Vagina (tissue), 2 donors: Measurements from ENCODE around the gene ARSB. TPM values are rescaled to one million over a fixed set of nuclear protein-coding genes. Genes with fewer than 3 reads are reported as not detected.

ENCODE experiments used
- DNase-seq, 2 donors: peaks; one replicate each; pipeline ENCODE4 v3.0.0-alpha.2; 2017; ENCODE audit errors: extremely low spot score in 2 of 2
- H3K27ac ChIP-seq: fragments of 200-600 bp; sonication (generic); one replicate; pipeline ENCODE4 v1.5.1; 2019
- H3K27me3 ChIP-seq: fragments of 200-600 bp; sonication (generic); one replicate; pipeline ENCODE4 v1.5.1; 2019
- H3K36me3 ChIP-seq, 2 donors: fragments of 200-600 bp; sonication (generic); one replicate each; pipeline ENCODE4 v1.5.1; 2017 to 2019
- H3K4me1 ChIP-seq: fragments of 200-600 bp; sonication (generic); one replicate; pipeline ENCODE4 v1.5.1; 2019
- H3K4me3 ChIP-seq, 2 donors: fragments of 200-600 bp; sonication (generic); 1 replicate in 1 of 2; 2 replicates in 1 of 2; pipeline ENCODE4 v1.5.1; 2016 to 2019
- H3K9me3 ChIP-seq: fragments of 200-600 bp; sonication (generic); one replicate; pipeline ENCODE4 v1.5.1; 2019
- POLR2A ChIP-seq, 2 donors: fragments of 450-650 bp; IDR thresholded peaks; one replicate each; pipeline ENCODE4 v1.6.1; 2017; ENCODE audit warnings: antibody characterized with exemption in 2 of 2, mild to moderate bottlenecking in 2 of 2, moderate library complexity in 2 of 2
- POLR2AphosphoS5 ChIP-seq, 2 donors: sonication (generic); formaldehyde crosslinking; IDR thresholded peaks; one replicate each; pipeline ENCODE4 v1.9.0; 2017; ENCODE audit warnings: antibody characterized with exemption in 2 of 2, mild to moderate bottlenecking in 2 of 2, low read depth in 1 of 2; ENCODE audit not compliant: insufficient read depth in 1 of 2
- intact Hi-C: fragments of 100-400 bp; cut with DNase I; formaldehyde crosslinking; loops from one replicate; pipeline ENCODE4 v1.15.1; 2023
- total RNA-seq: library from RNA; depleted of rRNA; stranded (reverse); fragments of >200 nt; gene quantifications from one replicate; pipeline ENCODE4 v1.2.3, GENCODE V29; 2016
- TF ChIP-seq, protein P1 (sequence below), 3 experiments: fragments of 450-650 bp in 2 of 3; fragments of 200-600 bp in 1 of 3; sonication (generic) in 1 of 3; IDR thresholded peaks; one replicate each; pipeline ENCODE4 v1.5.1; 2017 to 2019; ENCODE audit warnings: antibody characterized with exemption in 3 of 3, mild to moderate bottlenecking in 2 of 3, moderate library complexity in 2 of 3

Gene ARSB
- total RNA-seq, 1 donor from 2014 or later = 12.3 TPM

DNA sequence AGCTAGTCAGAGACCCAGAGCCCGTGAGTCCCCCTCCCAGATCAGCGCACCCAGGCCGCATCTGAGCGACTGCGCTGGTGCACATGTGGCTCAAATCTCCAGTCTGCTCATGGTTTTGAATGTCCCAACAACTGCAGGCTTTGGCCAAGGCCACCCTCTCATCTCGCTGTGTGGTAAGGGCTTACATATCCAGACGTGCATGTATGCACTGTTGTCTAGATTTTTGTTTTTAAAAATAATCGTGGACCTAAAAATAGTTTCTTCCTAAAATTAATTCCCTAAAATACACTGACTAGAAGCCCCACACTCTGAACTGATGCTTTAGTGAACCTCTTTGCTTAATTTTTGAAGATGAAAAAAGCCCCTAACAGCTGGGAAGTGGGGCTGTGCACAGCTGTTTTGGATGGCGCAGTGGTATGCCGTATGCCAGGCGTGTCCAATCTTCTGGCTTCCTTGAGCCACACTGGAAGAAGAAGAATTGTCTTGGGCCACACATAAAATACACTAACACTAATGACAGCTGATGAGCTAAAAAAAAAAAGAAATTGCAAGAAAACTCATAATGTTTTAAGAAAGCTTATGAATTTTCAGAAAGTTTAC lies 193.5 kb downstream of the ARSB start:
- no peaks in the 10 kb centered on the region for H3K36me3 ChIP-seq
- no peak overlapping the region for H3K4me3 ChIP-seq
- H3K4me1 ChIP-seq = no peaks in the 10 kb centered on the region
- TF ChIP-seq, protein P1, sequence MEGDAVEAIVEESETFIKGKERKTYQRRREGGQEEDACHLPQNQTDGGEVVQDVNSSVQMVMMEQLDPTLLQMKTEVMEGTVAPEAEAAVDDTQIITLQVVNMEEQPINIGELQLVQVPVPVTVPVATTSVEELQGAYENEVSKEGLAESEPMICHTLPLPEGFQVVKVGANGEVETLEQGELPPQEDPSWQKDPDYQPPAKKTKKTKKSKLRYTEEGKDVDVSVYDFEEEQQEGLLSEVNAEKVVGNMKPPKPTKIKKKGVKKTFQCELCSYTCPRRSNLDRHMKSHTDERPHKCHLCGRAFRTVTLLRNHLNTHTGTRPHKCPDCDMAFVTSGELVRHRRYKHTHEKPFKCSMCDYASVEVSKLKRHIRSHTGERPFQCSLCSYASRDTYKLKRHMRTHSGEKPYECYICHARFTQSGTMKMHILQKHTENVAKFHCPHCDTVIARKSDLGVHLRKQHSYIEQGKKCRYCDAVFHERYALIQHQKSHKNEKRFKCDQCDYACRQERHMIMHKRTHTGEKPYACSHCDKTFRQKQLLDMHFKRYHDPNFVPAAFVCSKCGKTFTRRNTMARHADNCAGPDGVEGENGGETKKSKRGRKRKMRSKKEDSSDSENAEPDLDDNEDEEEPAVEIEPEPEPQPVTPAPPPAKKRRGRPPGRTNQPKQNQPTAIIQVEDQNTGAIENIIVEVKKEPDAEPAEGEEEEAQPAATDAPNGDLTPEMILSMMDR (IDR thresholded peaks at IDR 0.05) = no peak
- no peak for TF ChIP-seq POLR2A (IDR thresholded peaks at IDR 0.05)
- no peak for TF ChIP-seq POLR2AphosphoS5 (IDR thresholded peaks at IDR 0.05; ENCODE audit: insufficient read depth in 1 of 2, low read depth in 1 of 2)
- no peak for DNase-seq
- H3K27ac ChIP-seq = no peak overlapping the region
- intact Hi-C loops = no loop called here
- no peaks in the 10 kb centered on the region for H3K27me3 ChIP-seq
- H3K9me3 ChIP-seq = no peaks in the 10 kb centered on the region

DNA sequence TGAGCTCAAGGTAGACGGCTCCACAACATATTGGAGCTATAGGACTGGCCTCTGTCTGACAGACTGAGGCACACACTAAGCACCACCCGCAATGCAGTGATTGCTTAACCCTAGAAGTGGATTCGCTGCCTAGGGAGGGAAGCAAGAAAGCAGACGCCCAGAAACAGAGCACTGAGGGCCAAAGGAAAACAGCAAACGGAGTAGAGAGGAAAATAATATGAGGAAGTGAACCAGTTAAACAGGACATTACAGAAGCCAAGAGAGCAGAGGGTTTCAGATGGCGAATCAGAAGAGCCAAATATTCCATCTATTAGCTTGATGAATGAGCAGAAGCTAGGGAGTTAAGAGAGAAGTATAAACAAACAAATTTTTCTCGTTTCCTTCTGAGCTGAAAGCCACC lies 197.3 kb downstream of the ARSB start:
- H3K4me3 ChIP-seq = no peak overlapping the region
- no peak overlapping the region for H3K27ac ChIP-seq
- DNase-seq = no peak

DNA sequence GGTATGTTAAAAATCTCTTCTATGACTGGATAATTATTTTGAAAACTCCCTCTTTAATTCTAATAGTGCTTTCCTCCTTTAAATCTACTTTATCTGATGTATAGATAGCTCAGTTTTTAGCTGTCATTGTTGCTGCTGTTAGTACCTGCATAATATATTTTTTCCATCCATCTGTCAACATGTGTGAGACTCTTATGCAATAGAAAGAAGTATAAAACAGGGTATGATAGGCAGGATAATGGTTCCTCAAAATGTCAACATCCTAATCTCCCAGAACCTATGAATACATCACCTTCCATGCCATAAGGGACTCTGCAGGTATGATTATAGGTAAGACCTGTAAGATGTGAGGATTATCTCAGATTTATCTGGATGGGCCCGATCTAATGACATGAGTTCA lies 199.7 kb downstream of the ARSB start:
- DNase-seq = no peak
- Histone ChIP-seq H3K36me3 (no peaks in the 10 kb centered on the region), H3K9me3 (no peaks in the 10 kb centered on the region), H3K4me1 (no peaks in the 10 kb centered on the region), H3K27ac (no peak overlapping the region), H3K4me3 (no peak overlapping the region), H3K27me3 (no peaks in the 10 kb centered on the region)
- intact Hi-C loops = no loop called here
- no peak for TF ChIP-seq POLR2A (IDR thresholded peaks at IDR 0.05)
- no peak for TF ChIP-seq POLR2AphosphoS5 (IDR thresholded peaks at IDR 0.05; ENCODE audit: insufficient read depth in 1 of 2, low read depth in 1 of 2)

More for the DNA sequence above, 197.3 kb downstream of the ARSB start:
- Histone ChIP-seq H3K9me3 (no peaks in the 10 kb centered on the region), H3K36me3 (no peaks in the 10 kb centered on the region), H3K27me3 (no peaks in the 10 kb centered on the region), H3K4me1 (no peaks in the 10 kb centered on the region)
- intact Hi-C loops = no loop called here
- no peak for TF ChIP-seq POLR2AphosphoS5 (IDR thresholded peaks at IDR 0.05; ENCODE audit: insufficient read depth in 1 of 2, low read depth in 1 of 2)
- no peak for TF ChIP-seq POLR2A (IDR thresholded peaks at IDR 0.05)
- TF ChIP-seq, protein P1 (IDR thresholded peaks at IDR 0.05) = no peak

- peaks cover 12% of the 10 kb centered on the region for H3K4me1 ChIP-seq
- H3K36me3 ChIP-seq = no peaks in the 10 kb centered on the region
- no peaks in the 10 kb centered on the region for H3K27me3 ChIP-seq
- no peak for DNase-seq
- H3K27ac ChIP-seq = no peak overlapping the region
- no peak overlapping the region for H3K4me3 ChIP-seq
- intact Hi-C loops = no loop called here
- no peak for TF ChIP-seq POLR2A (IDR thresholded peaks at IDR 0.05)
- TF ChIP-seq, protein P1 (IDR thresholded peaks at IDR 0.05) = no peak
- TF ChIP-seq POLR2AphosphoS5 (IDR thresholded peaks at IDR 0.05; ENCODE audit: insufficient read depth in 1 of 2, low read depth in 1 of 2) = no peak
- no peaks in the 10 kb centered on the region for H3K9me3 ChIP-seq
These were observed 201.5 kb downstream of the ARSB start for GRCh38 chr5:78783434-78784130.

GRCh38 chr5:78782728-78783127 lies 202.4 kb downstream of the ARSB start:
- H3K4me3 ChIP-seq = no peak overlapping the region
- peaks cover 13% of the 10 kb centered on the region for H3K4me1 ChIP-seq
- H3K36me3 ChIP-seq = no peaks in the 10 kb centered on the region
- intact Hi-C loops = no loop called here
- H3K27me3 ChIP-seq = no peaks in the 10 kb centered on the region
- no peak for TF ChIP-seq POLR2AphosphoS5 (IDR thresholded peaks at IDR 0.05; ENCODE audit: insufficient read depth in 1 of 2, low read depth in 1 of 2)
- TF ChIP-seq, protein P1 (IDR thresholded peaks at IDR 0.05) = no peak
- no peak for TF ChIP-seq POLR2A (IDR thresholded peaks at IDR 0.05)
- DNase-seq = no peak
- no peak overlapping the region for H3K27ac ChIP-seq
- H3K9me3 ChIP-seq = no peaks in the 10 kb centered on the region
